ENCODE measurements around the gene TFIP11. TPM values are rescaled to one million over a fixed set of nuclear protein-coding genes. Genes with fewer than 3 reads are reported as not detected.
A peak's percentile ranks its signal among the peaks of the same experiment; 100 is the strongest.

TFIP11 gene
- total RNA-seq, 4 donors from 2014 or later, result 30.7 to 66.7 (median 50.0) TPM

- H3K27ac ChIP-seq, result no peak overlapping the region
- DNase-seq, result no peak
- no peaks in the 10 kb centered on the region for H3K9me3 ChIP-seq
- H3K36me3 ChIP-seq, result peaks cover 40 to 46% of the 10 kb centered on the region in 2 donors
- H3K4me3 ChIP-seq (replicated peaks in 1 of 3), result no peak overlapping the region
- TF ChIP-seq CTCF (IDR thresholded peaks at IDR 0.05) (no peak), POLR2A (IDR thresholded peaks at IDR 0.05) (no peak)
- no peaks in the 10 kb centered on the region for H3K27me3 ChIP-seq
- intact Hi-C loops (cut with DNase I), result no loop called here
- 77% methylated on average over 3 of the region's 3 CpGs for WGBS, 2 donors
- H3K4me1 ChIP-seq, result no peaks in the 10 kb centered on the region
Measured at GRCh38 chr22:26462641-26463040, 49.6 kb downstream of the TFIP11 start.

GRCh38 chr22:26462051-26462450 lies 50.2 kb downstream of the TFIP11 start:
- Histone ChIP-seq H3K36me3 (peaks cover 40 to 50% of the 10 kb centered on the region in 2 donors), H3K9me3 (no peaks in the 10 kb centered on the region), H3K4me3 (replicated peaks in 1 of 3) (no peak overlapping the region), H3K27ac (no peak overlapping the region), H3K4me1 (no peaks in the 10 kb centered on the region), H3K27me3 (no peaks in the 10 kb centered on the region)
- DNase-seq, result no peak
- TF ChIP-seq CTCF (IDR thresholded peaks at IDR 0.05), result no peak
- TF ChIP-seq POLR2A (IDR thresholded peaks at IDR 0.05), result no peak
- 95% methylated on average over 5 of the region's 5 CpGs for WGBS, 2 donors
- intact Hi-C loops (cut with DNase I), result no loop called here

GRCh38 chr22:26461188-26461810 lies 51.0 kb downstream of the TFIP11 start:
- Histone ChIP-seq H3K27me3 (no peaks in the 10 kb centered on the region), H3K9me3 (no peaks in the 10 kb centered on the region), H3K27ac (no peak overlapping the region), H3K4me3 (replicated peaks in 1 of 3) (no peak overlapping the region), H3K36me3 (peaks cover 36 to 48% of the 10 kb centered on the region in 2 donors), H3K4me1 (no peaks in the 10 kb centered on the region)
- TF ChIP-seq POLR2A (IDR thresholded peaks at IDR 0.05), result no peak
- TF ChIP-seq CTCF (IDR thresholded peaks at IDR 0.05), result peak; percentile 29 to 78 (median 50)
- peak; percentile 55 to 58 for DNase-seq
- WGBS, 2 donors, result 46 to 48% methylated on average over 3 of the region's 3 CpGs
- intact Hi-C loops (cut with DNase I), result no loop called here

GRCh38 chr22:26460202-26460601 lies 52.1 kb downstream of the TFIP11 start:
- H3K4me1 ChIP-seq, result no peaks in the 10 kb centered on the region
- no peaks in the 10 kb centered on the region for H3K9me3 ChIP-seq
- peaks cover 28 to 37% of the 10 kb centered on the region in 2 donors for H3K36me3 ChIP-seq
- intact Hi-C loops (cut with DNase I), result no loop called here
- 80 to 92% methylated on average over 6 of the region's 6 CpGs for WGBS, 2 donors
- H3K27ac ChIP-seq, result no peak overlapping the region
- TF ChIP-seq POLR2A (IDR thresholded peaks at IDR 0.05), result no peak
- no peak for TF ChIP-seq CTCF (IDR thresholded peaks at IDR 0.05)
- DNase-seq, result no peak
- no peaks in the 10 kb centered on the region for H3K27me3 ChIP-seq
- no peak overlapping the region for H3K4me3 ChIP-seq (replicated peaks in 1 of 3)

- Histone ChIP-seq H3K4me3 (replicated peaks in 1 of 3) (no peak overlapping the region), H3K9me3 (no peaks in the 10 kb centered on the region), H3K27ac (no peak overlapping the region), H3K4me1 (no peaks in the 10 kb centered on the region), H3K27me3 (no peaks in the 10 kb centered on the region), H3K36me3 (peaks cover 11 to 26% of the 10 kb centered on the region in 2 donors)
- no peak for DNase-seq
- intact Hi-C loops (cut with DNase I), result loop anchor here (5.0 kb wide), 1 partner anchor 55 kb away; no protein-coding TSS in a partner anchor
- WGBS, 2 donors, result 96 to 97% methylated on average over 26 of the region's 26 CpGs
- TF ChIP-seq CTCF (IDR thresholded peaks at IDR 0.05) (no peak), POLR2A (IDR thresholded peaks at IDR 0.05) (no peak)
Measured at GRCh38 chr22:26457661-26458272, 54.5 kb downstream of the TFIP11 start.
